ENCODE results near the gene DZIP1L.

DZIP1L gene

GRCh38 chr3:138033202-138033691, 82.2 kb downstream of the DZIP1L start:
- no peak for DNase-seq (ENCODE audit: low read depth in 2 of 2)

GRCh38 chr3:138032567-138032966, 82.8 kb downstream of the DZIP1L start:
- no peak for DNase-seq (ENCODE audit: low read depth in 2 of 2)

- DNase-seq (ENCODE audit: low read depth in 2 of 2): no peak
Observed at GRCh38 chr3:138031536-138031935, 83.9 kb downstream of the DZIP1L start.

DNA sequence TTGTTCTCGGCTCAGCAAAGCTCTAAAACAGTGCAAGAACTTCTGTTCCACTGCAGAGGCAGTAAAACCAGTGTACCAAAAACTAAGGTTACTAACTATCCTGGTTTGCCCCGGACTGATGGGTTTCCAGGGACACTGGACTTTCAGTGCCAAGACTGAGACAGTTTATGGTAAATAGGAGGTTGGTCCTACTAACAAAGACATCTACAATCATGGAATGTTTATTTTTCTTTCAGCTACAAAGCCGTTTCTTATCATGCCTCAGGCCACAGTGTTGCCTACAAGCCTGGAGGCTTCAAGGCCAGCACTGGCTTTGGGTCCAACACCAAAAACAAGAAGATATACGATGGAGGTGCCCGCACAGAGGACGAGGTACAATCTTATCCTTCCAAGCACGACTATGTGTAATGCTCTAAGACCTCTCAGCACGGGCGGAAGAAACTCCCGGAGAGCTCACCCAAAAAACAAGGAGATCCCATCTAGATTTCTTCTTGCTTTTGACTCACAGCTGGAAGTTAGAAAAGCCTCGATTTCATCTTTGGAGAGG, 84.6 kb downstream of the DZIP1L start:
- no peak for DNase-seq (ENCODE audit: low read depth in 2 of 2)

DNA sequence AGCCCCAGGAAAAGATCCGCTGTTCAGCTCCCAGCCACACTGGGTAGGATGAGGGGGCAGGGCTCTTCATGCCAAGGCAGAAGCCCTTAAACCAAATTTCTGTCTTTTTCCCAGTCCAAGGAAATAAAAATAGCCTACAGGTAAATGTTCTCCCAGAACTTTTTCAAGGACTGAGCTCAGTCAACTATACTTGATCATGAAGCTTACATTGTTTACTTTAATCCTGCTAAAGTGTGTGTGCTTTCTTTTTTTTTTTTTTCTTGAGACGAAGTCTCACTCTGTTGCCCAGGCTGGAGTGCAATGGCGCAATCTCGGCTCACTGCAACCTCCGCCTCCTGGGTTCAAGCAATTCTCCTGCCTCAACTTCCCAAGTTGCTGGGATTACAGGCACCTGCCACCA, 87.6 kb downstream of the DZIP1L start:
- no peak for DNase-seq (ENCODE audit: low read depth in 2 of 2)

DNA sequence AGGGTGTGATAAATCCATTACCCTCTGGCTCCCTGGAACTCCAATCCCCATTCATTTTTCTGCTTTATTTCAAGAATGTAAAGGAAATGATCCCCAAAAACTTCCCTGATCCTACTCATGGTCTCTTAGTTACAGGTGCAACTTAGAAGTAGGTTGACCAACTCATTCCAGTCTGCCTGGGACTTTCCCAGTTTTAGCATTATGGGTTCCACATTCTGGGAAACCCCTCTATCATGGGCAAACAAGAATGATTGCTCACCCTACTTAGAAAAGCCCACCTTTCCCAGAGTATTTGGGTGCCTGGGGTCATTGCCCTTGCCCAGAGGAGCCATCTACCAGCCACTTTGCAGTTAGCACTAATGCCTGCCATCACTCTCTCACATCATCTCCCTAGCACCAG, 89.9 kb downstream of the DZIP1L start:
- no peak for DNase-seq (ENCODE audit: low read depth in 2 of 2)

DNA sequence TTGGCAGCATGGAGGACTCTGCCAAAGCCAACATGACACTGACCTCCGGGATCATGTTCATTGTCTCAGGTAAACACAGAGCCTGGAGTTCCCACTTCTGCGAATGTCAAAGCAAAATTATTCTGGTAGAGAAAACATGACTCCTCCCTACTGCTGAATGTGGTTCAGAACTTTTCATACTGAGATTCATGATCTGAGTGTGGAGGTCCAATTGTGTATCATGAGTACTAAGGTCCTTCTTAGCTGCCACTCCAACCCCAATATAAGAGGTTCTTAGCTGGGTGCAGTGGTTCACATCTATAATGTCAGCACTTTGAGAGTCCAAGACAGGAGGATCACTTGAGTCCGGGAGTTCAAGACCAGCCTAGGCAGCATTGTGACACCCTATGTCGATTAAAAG, 91.7 kb downstream of the DZIP1L start:
- DNase-seq (ENCODE audit: low read depth in 2 of 2): no peak

DNA sequence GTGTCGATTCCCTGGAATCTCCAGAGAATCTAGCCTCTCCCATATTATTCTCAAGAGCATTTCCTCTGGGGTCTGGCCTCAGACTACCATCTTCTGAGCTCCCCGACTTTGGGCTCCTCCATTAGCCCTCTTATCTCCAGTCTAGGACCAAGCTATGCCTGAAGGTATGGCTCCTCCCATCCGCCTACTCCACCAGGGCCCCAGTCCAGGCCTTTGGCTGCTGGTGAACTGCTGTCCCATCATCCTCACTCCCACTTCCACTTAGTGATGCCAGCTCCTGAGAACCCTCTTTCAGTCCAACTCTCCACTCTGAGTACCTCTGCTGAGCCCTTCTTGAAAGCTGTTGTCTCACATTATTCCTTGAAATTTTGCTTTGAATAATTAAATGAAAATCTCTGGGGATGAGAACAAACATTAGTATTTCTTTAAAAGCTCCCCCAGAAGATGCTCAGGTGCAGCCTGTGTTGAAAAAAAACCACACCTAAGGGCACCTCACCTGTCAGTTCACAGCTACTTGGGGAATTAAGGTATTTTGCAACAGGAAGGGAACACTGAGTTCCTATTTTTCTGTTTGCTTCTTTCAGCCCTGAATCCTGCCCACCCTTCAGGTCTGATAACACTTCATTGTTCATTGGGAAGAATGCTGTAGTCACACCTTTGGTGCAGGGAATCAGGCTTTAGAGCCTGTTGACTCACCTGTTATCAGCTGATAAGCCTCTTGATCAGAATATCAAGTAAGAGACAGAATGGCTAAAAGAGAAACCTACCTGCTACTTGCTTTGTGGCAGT, 95.9 kb downstream of the DZIP1L start:
- no peak for DNase-seq (ENCODE audit: low read depth in 2 of 2)

- no peak for DNase-seq (ENCODE audit: low read depth in 2 of 2)
Observed at GRCh38 chr3:138016065-138016464, 99.3 kb downstream of the DZIP1L start.

- DNase-seq (ENCODE audit: low read depth in 2 of 2): no peak
Observed at GRCh38 chr3:138012526-138012925, 102.9 kb downstream of the DZIP1L start.
